HepG2 (cell line): ENCODE measurements around the gene SLC23A2. TPM values are rescaled to one million over a fixed set of nuclear protein-coding genes. Genes with fewer than 3 reads are reported as not detected.
A peak's percentile ranks its signal among the peaks of the same experiment; 100 is the strongest.

Experiments
- ASH2L ChIP-seq: fragments of 300-600, 200-600 bp; sonication (generic); IDR thresholded peaks from 2 replicates; pipeline ENCODE4 v1.7.0; 2017; ENCODE audit warnings: low read depth, mild to moderate bottlenecking, moderate library complexity, mixed read lengths, low read length; ENCODE audit not compliant: insufficient read length
- ATM ChIP-seq: fragments of 450-650 bp; IDR thresholded peaks from 2 replicates; pipeline ENCODE4 v1.7.1; 2017; ENCODE audit warnings: mild to moderate bottlenecking, borderline replicate concordance
- KAT2B ChIP-seq: fragments of 150-350 bp; IDR thresholded peaks from 2 replicates; pipeline ENCODE4 v1.6.1; 2014; ENCODE audit warnings: low read depth, low read length, borderline replicate concordance
- MXD3 ChIP-seq: IDR thresholded peaks from 2 replicates; pipeline ENCODE4 v1.6.1; 2016; ENCODE audit warnings: mild to moderate bottlenecking, missing biosample characterization, missing genetic modification reagents
- NCOA2 ChIP-seq: sonication (generic); formaldehyde crosslinking; IDR thresholded peaks from 2 replicates; pipeline ENCODE4 v1.8.0; 2022; ENCODE audit warnings: inconsistent platforms
- NFE2 ChIP-seq: sonication (generic); formaldehyde crosslinking; IDR thresholded peaks from 2 replicates; pipeline ENCODE4 v1.4.0; 2020; ENCODE audit warnings: missing genetic modification reagents
- NR2F6 ChIP-seq, 2 experiments: IDR thresholded peaks; 2 replicates each; pipeline ENCODE4 v1.6.1; 2016; ENCODE audit warnings: antibody characterized with exemption in 1 of 2, mild to moderate bottlenecking in 1 of 2
- PAXIP1 ChIP-seq: sonication (generic); formaldehyde crosslinking; conservative IDR thresholded peaks from 2 replicates; pipeline ENCODE4 v1.4.0; 2020; ENCODE audit warnings: mild to moderate bottlenecking, missing genetic modification reagents, moderate library complexity
- SKIL ChIP-seq: sonication (generic); formaldehyde crosslinking; IDR thresholded peaks from 2 replicates; pipeline ENCODE4 v1.8.0; 2022; ENCODE audit warnings: missing genetic modification reagents, mild to moderate bottlenecking, moderate library complexity, borderline replicate concordance
- SUZ12 ChIP-seq: fragments of 150-350 bp; IDR thresholded peaks from 2 replicates; pipeline ENCODE4 v1.6.1; 2014; ENCODE audit warnings: low read depth, low read length
- TAF1 ChIP-seq: sonication (generic); formaldehyde crosslinking; IDR thresholded peaks from 2 replicates; pipeline ENCODE4 v1.4.0; 2020; ENCODE audit warnings: missing genetic modification reagents
- THYN1 ChIP-seq: sonication (generic); formaldehyde crosslinking; IDR thresholded peaks from 2 replicates; pipeline ENCODE4 v1.8.1; 2023; ENCODE audit warnings: low read depth, mild to moderate bottlenecking, moderate library complexity, missing genetic modification reagents, borderline replicate concordance
- ZC3H4 ChIP-seq: sonication (generic); formaldehyde crosslinking; IDR thresholded peaks from 2 replicates; pipeline ENCODE4 v1.4.0; 2020; ENCODE audit warnings: missing genetic modification reagents, borderline replicate concordance
- ZFAT ChIP-seq: sonication (generic); formaldehyde crosslinking; conservative IDR thresholded peaks from 2 replicates; pipeline ENCODE4 v1.8.1; 2023; ENCODE audit warnings: missing genetic modification reagents, inconsistent platforms
- ZFP90 ChIP-seq: sonication (generic); formaldehyde crosslinking; IDR thresholded peaks from 2 replicates; pipeline ENCODE4 v1.8.0; 2022; ENCODE audit warnings: missing genetic modification reagents, mild to moderate bottlenecking, inconsistent platforms, borderline replicate concordance
- ZMYM2 ChIP-seq: sonication (generic); formaldehyde crosslinking; IDR thresholded peaks from 2 replicates; pipeline ENCODE4 v1.8.0; 2022; ENCODE audit warnings: mild to moderate bottlenecking, missing genetic modification reagents
- ZNF234 ChIP-seq: sonication (generic); formaldehyde crosslinking; conservative IDR thresholded peaks from 2 replicates; pipeline ENCODE4 v1.5.1; 2020; ENCODE audit warnings: mild to moderate bottlenecking, missing genetic modification reagents
- ZNF276 ChIP-seq: sonication (generic); formaldehyde crosslinking; IDR thresholded peaks from 2 replicates; pipeline ENCODE4 v1.4.0; 2020; ENCODE audit warnings: mild to moderate bottlenecking, low read depth, missing genetic modification reagents
- ZNF652 ChIP-seq: IDR thresholded peaks from 2 replicates; pipeline ENCODE4 v1.6.1; 2016; ENCODE audit warnings: low read depth, borderline replicate concordance
- polyA plus RNA-seq, 8 experiments: library from polyadenylated mRNA; depleted of rRNA in 3 of 8; stranded (reverse) in 7 of 8; unstranded in 1 of 8; fragments of >200 nt; fragmentation: Illumina TruSeq in 4 of 8; extraction: Trizol in 4 of 8; gene quantifications; 2 replicates each; pipeline versions ENCODE4 v1.2.1 to v1.2.3, GENCODE V29; 2011 to 2016; ENCODE audit warnings: low read depth in 4 of 8, missing spikeins in 1 of 8, mixed read lengths in 1 of 8; ENCODE audit not compliant: insufficient read depth in 1 of 8
- total RNA-seq, 5 experiments: library from RNA; depleted of rRNA; stranded (reverse); fragments of >200 nt; fragmentation: Illumina TruSeq; extraction: Trizol; gene quantifications; 2 replicates each; pipeline ENCODE4 v1.2.3, GENCODE V29; 2016; ENCODE audit warnings: low read depth in 1 of 5
- TF ChIP-seq, protein P1 (sequence below): sonication (generic); formaldehyde crosslinking; IDR thresholded peaks from 2 replicates; pipeline ENCODE4 v1.8.0; 2022; ENCODE audit warnings: mild to moderate bottlenecking, missing genetic modification reagents, borderline replicate concordance

Gene SLC23A2
- total and polyA plus RNA-seq, 2 of the 13 experiments (the other 11 are each of a cell fraction or from before 2014, with no cell fraction given), result 42.2 to 51.2 TPM

- TF ChIP-seq, protein P1, sequence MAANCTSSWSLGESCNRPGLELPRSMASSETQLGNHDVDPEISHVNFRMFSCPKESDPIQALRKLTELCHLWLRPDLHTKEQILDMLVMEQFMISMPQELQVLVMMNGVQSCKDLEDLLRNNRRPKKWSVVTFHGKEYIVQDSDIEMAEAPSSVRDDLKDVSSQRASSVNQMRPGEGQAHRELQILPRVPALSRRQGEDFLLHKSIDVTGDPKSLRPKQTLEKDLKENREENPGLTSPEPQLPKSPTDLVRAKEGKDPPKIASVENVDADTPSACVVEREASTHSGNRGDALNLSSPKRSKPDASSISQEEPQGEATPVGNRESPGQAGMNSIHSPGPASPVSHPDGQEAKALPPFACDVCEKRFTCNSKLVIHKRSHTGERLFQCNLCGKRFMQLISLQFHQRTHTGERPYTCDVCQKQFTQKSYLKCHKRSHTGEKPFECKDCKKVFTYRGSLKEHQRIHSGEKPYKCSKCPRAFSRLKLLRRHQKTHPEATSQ (CRISPR knock-in tag), result no peak
- TF ChIP-seq ZMYM2 (CRISPR knock-in tag), result no peak
- TF ChIP-seq NFE2 (CRISPR knock-in tag), result no peak
- no peak for TF ChIP-seq SUZ12
- 0 out of 2 replicates have a peak, but pooled peaks have one; percentile 1 for TF ChIP-seq ZFP90 (CRISPR knock-in tag)
- TF ChIP-seq NCOA2 (CRISPR knock-in tag), result no peak; the same call in 1 of the 2 replicates
- no peak for TF ChIP-seq ZNF652 (CRISPR knock-in tag)
- no peak for TF ChIP-seq KAT2B
- TF ChIP-seq ATM, result no peak
- no peak for TF ChIP-seq THYN1 (CRISPR knock-in tag)
- no peak for TF ChIP-seq ZC3H4
- no peak for TF ChIP-seq ZFAT (CRISPR knock-in tag)
- no peak for TF ChIP-seq ZNF276
- TF ChIP-seq MXD3 (CRISPR knock-in tag), result no peak
- no peak for TF ChIP-seq ASH2L
- TF ChIP-seq SKIL, result no peak
- no peak for TF ChIP-seq ZNF234 (CRISPR knock-in tag)
- TF ChIP-seq NR2F6 (IDR thresholded peaks at IDR 0.05), result no peak
- no peak for TF ChIP-seq NR2F6 (CRISPR knock-in tag; IDR thresholded peaks at IDR 0.05)
- TF ChIP-seq PAXIP1 (CRISPR knock-in tag), result no peak
- no peak for TF ChIP-seq TAF1 (CRISPR knock-in tag)
These were observed 23.7 kb upstream of the SLC23A2 start (continued) for GRCh38 chr20:5024982-5025381.
